GM21367 (cell line): ENCODE measurements around the gene XXYLT1.
"Not testable (repeated sequence)": the region's sequence is repeated elsewhere in the genome, so short reads cannot be mapped to it uniquely, and the experiment has no call there.

ENCODE experiments used
- ATAC-seq: cut with Tn5 transposase; IDR thresholded peaks from one replicate; pipeline ENCODE4 v1.9.1; 2021; ENCODE audit not compliant: unreplicated experiment

The XXYLT1 gene

GRCh38 chr3:195050296-195050695 is 220.7 kb downstream of the XXYLT1 start:
- not testable (repeated sequence) for ATAC-seq

GRCh38 chr3:195048059-195048905 is 222.7 kb downstream of the XXYLT1 start:
- no peak for ATAC-seq

- ATAC-seq = no peak
Measured at GRCh38 chr3:195047536-195047935, 223.4 kb downstream of the XXYLT1 start.

- ATAC-seq = no peak
Measured at GRCh38 chr3:195046441-195046840, 224.5 kb downstream of the XXYLT1 start.

GRCh38 chr3:195045481-195046210 is 225.3 kb downstream of the XXYLT1 start:
- ATAC-seq = no peak

GRCh38 chr3:195044411-195044810 is 226.5 kb downstream of the XXYLT1 start:
- no peak for ATAC-seq

GRCh38 chr3:195043607-195044339 is 227.2 kb downstream of the XXYLT1 start:
- no peak for ATAC-seq

GRCh38 chr3:195042743-195043606 is 228.0 kb downstream of the XXYLT1 start:
- no peak for ATAC-seq

- no peak for ATAC-seq
Measured at GRCh38 chr3:195041871-195042742, 228.9 kb downstream of the XXYLT1 start.

GRCh38 chr3:195040773-195041520 is 230.0 kb downstream of the XXYLT1 start:
- ATAC-seq = no peak

GRCh38 chr3:195040094-195040493 is 230.9 kb downstream of the XXYLT1 start:
- no peak for ATAC-seq

GRCh38 chr3:195039180-195039843 is 231.6 kb downstream of the XXYLT1 start:
- no peak for ATAC-seq

GRCh38 chr3:195038161-195038560 is 232.8 kb downstream of the XXYLT1 start:
- ATAC-seq = no peak

- ATAC-seq = not testable (repeated sequence)
Measured at GRCh38 chr3:195037586-195037985, 233.4 kb downstream of the XXYLT1 start.

- no peak for ATAC-seq
Measured at GRCh38 chr3:195036974-195037373, 234.0 kb downstream of the XXYLT1 start.

- ATAC-seq = no peak
Measured at GRCh38 chr3:195036574-195036973, 234.4 kb downstream of the XXYLT1 start.

GRCh38 chr3:195036203-195036505 is 234.8 kb downstream of the XXYLT1 start:
- no peak for ATAC-seq

- no peak for ATAC-seq
Measured at GRCh38 chr3:195035345-195036202, 235.4 kb downstream of the XXYLT1 start.
